GM04504 (cell line): ENCODE measurements around the gene FBXL17.

Experiments used
- DNase-seq: peaks from one replicate; pipeline ENCODE4 v3.0.0-alpha.2; 2012; ENCODE audit warnings: low read depth

Gene FBXL17

GRCh38 chr5:107858324-107858723 is 523.6 kb downstream of the FBXL17 start:
- no peak for DNase-seq

- no peak for DNase-seq
Measured at GRCh38 chr5:107857785-107858184, 524.1 kb downstream of the FBXL17 start.

GRCh38 chr5:107855171-107855570 is 526.7 kb downstream of the FBXL17 start:
- no peak for DNase-seq

GRCh38 chr5:107853696-107854095 is 528.2 kb downstream of the FBXL17 start:
- no peak for DNase-seq

GRCh38 chr5:107853031-107853430 is 528.9 kb downstream of the FBXL17 start:
- DNase-seq: no peak

GRCh38 chr5:107849118-107849517 is 532.8 kb downstream of the FBXL17 start:
- no peak for DNase-seq

GRCh38 chr5:107840592-107840991 is 541.3 kb downstream of the FBXL17 start:
- DNase-seq: no peak

- DNase-seq: no peak
Measured at GRCh38 chr5:107840161-107840560, 541.7 kb downstream of the FBXL17 start.

- no peak for DNase-seq
Measured at GRCh38 chr5:107835096-107835495, 546.8 kb downstream of the FBXL17 start.

GRCh38 chr5:107832746-107833145 is 549.2 kb downstream of the FBXL17 start:
- no peak for DNase-seq

GRCh38 chr5:107831612-107832395 is 550.1 kb downstream of the FBXL17 start:
- DNase-seq: peak; percentile 97

GRCh38 chr5:107830750-107831149 is 551.1 kb downstream of the FBXL17 start:
- no peak for DNase-seq

- no peak for DNase-seq
Measured at GRCh38 chr5:107826311-107827000, 555.4 kb downstream of the FBXL17 start.

- DNase-seq: no peak
Measured at GRCh38 chr5:107824821-107825220, 557.1 kb downstream of the FBXL17 start.

GRCh38 chr5:107821288-107821687 is 560.6 kb downstream of the FBXL17 start:
- DNase-seq: no peak

- peak; percentile 27 for DNase-seq
Measured at GRCh38 chr5:107820429-107820828, 561.5 kb downstream of the FBXL17 start.

- DNase-seq: no peak
Measured at GRCh38 chr5:107817951-107818350, 563.9 kb downstream of the FBXL17 start.

GRCh38 chr5:107817436-107817835 is 564.5 kb downstream of the FBXL17 start:
- no peak for DNase-seq

- no peak for DNase-seq
Measured at GRCh38 chr5:107815109-107815508, 566.8 kb downstream of the FBXL17 start.

GRCh38 chr5:107814183-107814827 is 567.6 kb downstream of the FBXL17 start:
- no peak for DNase-seq

- DNase-seq: no peak
Measured at GRCh38 chr5:107813559-107813958, 568.3 kb downstream of the FBXL17 start.

- peak; percentile 53 for DNase-seq
Measured at GRCh38 chr5:107812570-107813141, 569.2 kb downstream of the FBXL17 start.
